PC-9 (cell line): ENCODE measurements around the gene GCFC2. TPM values are rescaled to one million over a fixed set of nuclear protein-coding genes. Genes with fewer than 3 reads are reported as not detected.

ENCODE experiments used
- BruUV-seq: library from RNA; stranded (reverse); fragments of 400-500 nt; replicated peaks from 2 replicates; lab custom pipeline; 2021; lab: Mats Ljungman, UMichigan
- CTCF ChIA-PET: fragments of 300-600 bp; sonication (Branson Sonifier 250); formaldehyde crosslinking; loops from one replicate; lab custom pipeline; 2022; ENCODE audit warnings: antibody characterized with exemption; lab: Charles Lee
- POLR2A ChIA-PET: fragments of 300-600 bp; sonication (Branson Sonifier 250); formaldehyde crosslinking; loops from one replicate; lab custom pipeline; 2022; ENCODE audit warnings: antibody characterized with exemption; ENCODE audit not compliant: unreplicated experiment; lab: Charles Lee
- DNase-seq, 2 experiments: peaks; one replicate each; pipeline versions ENCODE4 v3.0.0 to v3.0.0-alpha.2; 2015 to 2022; ENCODE audit warnings: mixed read lengths in 1 of 2
- H2AFZ ChIP-seq: fragments of 200-600 bp; sonication (generic); 2 replicates; pipeline ENCODE4 v1.8.1; 2017; ENCODE audit warnings: antibody characterized with exemption
- H3F3A ChIP-seq: fragments of 200-600 bp; sonication (generic); 2 replicates; pipeline ENCODE4 v1.8.1; 2017; ENCODE audit warnings: antibody characterized with exemption, mild to moderate bottlenecking, low read depth; ENCODE audit not compliant: insufficient read depth
- H3K27ac ChIP-seq: fragments of 200-600 bp; sonication (generic); 2 replicates; pipeline ENCODE4 v1.6.1; 2016; ENCODE audit warnings: mixed run types
- H3K27me3 ChIP-seq: fragments of 200-600 bp; sonication (generic); 2 replicates; pipeline ENCODE4 v1.6.1; 2016; ENCODE audit warnings: low read depth, mixed run types; ENCODE audit not compliant: insufficient read depth
- H3K36me3 ChIP-seq: fragments of 200-600 bp; sonication (generic); 2 replicates; pipeline ENCODE4 v1.6.1; 2016; ENCODE audit warnings: low read depth, mixed run types
- H3K4me1 ChIP-seq: fragments of 200-600 bp; sonication (generic); replicated peaks from 2 replicates; pipeline ENCODE4 v1.6.1; 2016; ENCODE audit warnings: mixed run types; ENCODE audit not compliant: insufficient read depth
- H3K4me2 ChIP-seq: fragments of 200-600 bp; sonication (generic); 2 replicates; pipeline ENCODE4 v1.6.1; 2017; ENCODE audit warnings: mixed run types
- H3K4me3 ChIP-seq: fragments of 200-600 bp; sonication (generic); 2 replicates; pipeline ENCODE4 v1.6.1; 2016; ENCODE audit warnings: mixed run types
- H3K79me2 ChIP-seq: fragments of 200-600 bp; sonication (generic); 2 replicates; pipeline ENCODE4 v1.6.1; 2017; ENCODE audit warnings: low read depth, mixed run types
- H3K9me2 ChIP-seq: fragments of 200-600 bp; sonication (generic); 2 replicates; pipeline ENCODE4 v1.8.1; 2017; ENCODE audit warnings: mild to moderate bottlenecking; ENCODE audit not compliant: insufficient read depth
- H3K9me3 ChIP-seq: fragments of 200-600 bp; sonication (generic); 2 replicates; pipeline ENCODE4 v1.8.1; 2016; ENCODE audit warnings: low read depth; ENCODE audit not compliant: insufficient read depth
- H4K20me1 ChIP-seq: fragments of 200-600 bp; sonication (generic); 2 replicates; pipeline ENCODE4 v1.8.1; 2017; ENCODE audit not compliant: insufficient read depth
- CTCF ChIP-seq: fragments of 200-600 bp; sonication (generic); conservative IDR thresholded peaks from 2 replicates; pipeline ENCODE4 v1.6.1; 2017; ENCODE audit warnings: mixed run types, antibody characterized with exemption, mild to moderate bottlenecking, moderate library complexity
- EZH2 ChIP-seq: fragments of 200-600 bp; sonication (generic); IDR thresholded peaks from 2 replicates; pipeline ENCODE4 v1.8.0; 2017; ENCODE audit warnings: antibody characterized with exemption, low read depth
- intact Hi-C: fragments of 100-400 bp; cut with micrococcal nuclease; formaldehyde crosslinking; loops from one replicate; pipeline ENCODE4 v1.10.0; 2022; ENCODE audit not compliant: unreplicated experiment
- total RNA-seq: library from RNA; stranded (reverse); gene quantifications from 2 replicates; pipeline ENCODE4 v1.2.3, GENCODE V29; 2021

GCFC2 gene
- total RNA-seq, 1 experiment from 2014 or later = 15.7 TPM

- ChIA-PET CTCF (no interaction called here), POLR2A (interaction anchor here (0.6 kb wide), 1 partner anchor 60 kb away, joined by 4 read pairs; the partner anchor contains the start of gene MRPL19)
- no peaks in the 10 kb centered on the region for H3K27me3 ChIP-seq
- no peak overlapping the region for H2AFZ ChIP-seq
- H3K79me2 ChIP-seq = peaks cover 36% of the 10 kb centered on the region
- no peaks in the 10 kb centered on the region for H4K20me1 ChIP-seq
- no peak overlapping the region for H3K4me3 ChIP-seq
- H3K4me2 ChIP-seq = peak overlapping the region; percentile 32; the same call in 1 of the 2 replicates
- no peak for TF ChIP-seq CTCF
- H3K9me2 ChIP-seq = no peaks in the 10 kb centered on the region
- 0 out of 2 replicates have a peak, but pooled peaks cover 18% of the 10 kb centered on the region for H3K36me3 ChIP-seq
- BruUV-seq = no TSS peak
- no peak overlapping the region for H3K27ac ChIP-seq
- DNase-seq = peak in 1 of 2 experiments; percentile 57
- H3F3A ChIP-seq = peaks cover 6% of the 10 kb centered on the region
- H3K9me3 ChIP-seq = no peaks in the 10 kb centered on the region
- H3K4me1 ChIP-seq = peaks cover 27% of the 10 kb centered on the region
- intact Hi-C loops = no loop called here
Observed at GRCh38 chr2:75705921-75706320, 4.8 kb downstream of the GCFC2 start.

GRCh38 chr2:75703589-75704287, 7.0 kb downstream of the GCFC2 start:
- Histone ChIP-seq H3K79me2 (peaks cover 21% of the 10 kb centered on the region), H3K9me3 (no peaks in the 10 kb centered on the region), H2AFZ (no peak overlapping the region), H3K27ac (no peak overlapping the region), H3F3A (peaks cover 6% of the 10 kb centered on the region; the same call in 1 of the 2 replicates), H3K4me1 (peaks cover 14% of the 10 kb centered on the region), H3K27me3 (no peaks in the 10 kb centered on the region), H3K4me2 (no peak overlapping the region), H3K9me2 (no peaks in the 10 kb centered on the region), H3K4me3 (no peak overlapping the region), H4K20me1 (no peaks in the 10 kb centered on the region), H3K36me3 (0 out of 2 replicates have a peak, but pooled peaks cover 21% of the 10 kb centered on the region)
- TF ChIP-seq CTCF (no peak), EZH2 (no peak)
- BruUV-seq = no TSS peak
- CTCF ChIA-PET = interaction anchor here (0.5 kb wide), 1 partner anchor 12 kb away, joined by 3 read pairs; no protein-coding TSS in a partner anchor
- intact Hi-C loops = no loop called here
- DNase-seq = no peak
- POLR2A ChIA-PET = interaction anchor here (0.6 kb wide), 1 partner anchor 1788 kb away, joined by 7 read pairs; no protein-coding TSS in a partner anchor

- no peak for DNase-seq
- CTCF ChIA-PET = no interaction called here
- BruUV-seq = no TSS peak
Observed at GRCh38 chr2:75702593-75702992, 8.1 kb downstream of the GCFC2 start.

More at GRCh38 chr2:75702593-75702992, 8.1 kb downstream of the GCFC2 start:
- Histone ChIP-seq H3K79me2 (peaks cover 9% of the 10 kb centered on the region), H3K4me1 (peaks cover 12% of the 10 kb centered on the region), H3K9me3 (no peaks in the 10 kb centered on the region), H3K9me2 (no peaks in the 10 kb centered on the region), H3F3A (peaks cover 6% of the 10 kb centered on the region; the same call in 1 of the 2 replicates), H3K4me3 (no peak overlapping the region), H4K20me1 (no peaks in the 10 kb centered on the region), H3K4me2 (no peak overlapping the region), H2AFZ (no peak overlapping the region), H3K27ac (no peak overlapping the region), H3K36me3 (peaks cover 27% of the 10 kb centered on the region; the same call in 1 of the 2 replicates), H3K27me3 (no peaks in the 10 kb centered on the region)
- intact Hi-C loops = no loop called here
- TF ChIP-seq CTCF (no peak), EZH2 (no peak)
- POLR2A ChIA-PET = no interaction called here
